ENCODE results near the gene ABCD4.

DNA sequence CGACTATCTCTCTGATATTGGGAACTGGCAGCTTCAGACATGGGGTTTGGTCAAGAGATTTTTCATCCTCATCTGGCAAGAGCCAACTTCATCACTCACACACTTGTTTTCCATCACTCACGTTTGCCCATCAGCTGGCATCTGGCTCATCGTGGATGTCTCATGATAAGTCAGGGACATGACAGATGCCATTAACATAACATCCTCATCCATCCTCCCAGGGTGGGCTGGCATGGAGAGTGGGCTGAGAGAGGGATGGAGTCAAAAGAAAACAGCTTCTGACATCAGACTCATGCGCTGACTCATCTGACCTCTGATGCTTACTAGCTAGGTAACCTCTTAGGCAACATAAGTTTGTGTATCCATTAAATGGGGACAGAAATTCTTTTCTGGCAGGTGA is 65.3 kb downstream of the ABCD4 start:
- TF ChIP-seq, protein P1, sequence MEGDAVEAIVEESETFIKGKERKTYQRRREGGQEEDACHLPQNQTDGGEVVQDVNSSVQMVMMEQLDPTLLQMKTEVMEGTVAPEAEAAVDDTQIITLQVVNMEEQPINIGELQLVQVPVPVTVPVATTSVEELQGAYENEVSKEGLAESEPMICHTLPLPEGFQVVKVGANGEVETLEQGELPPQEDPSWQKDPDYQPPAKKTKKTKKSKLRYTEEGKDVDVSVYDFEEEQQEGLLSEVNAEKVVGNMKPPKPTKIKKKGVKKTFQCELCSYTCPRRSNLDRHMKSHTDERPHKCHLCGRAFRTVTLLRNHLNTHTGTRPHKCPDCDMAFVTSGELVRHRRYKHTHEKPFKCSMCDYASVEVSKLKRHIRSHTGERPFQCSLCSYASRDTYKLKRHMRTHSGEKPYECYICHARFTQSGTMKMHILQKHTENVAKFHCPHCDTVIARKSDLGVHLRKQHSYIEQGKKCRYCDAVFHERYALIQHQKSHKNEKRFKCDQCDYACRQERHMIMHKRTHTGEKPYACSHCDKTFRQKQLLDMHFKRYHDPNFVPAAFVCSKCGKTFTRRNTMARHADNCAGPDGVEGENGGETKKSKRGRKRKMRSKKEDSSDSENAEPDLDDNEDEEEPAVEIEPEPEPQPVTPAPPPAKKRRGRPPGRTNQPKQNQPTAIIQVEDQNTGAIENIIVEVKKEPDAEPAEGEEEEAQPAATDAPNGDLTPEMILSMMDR (IDR thresholded peaks at IDR 0.05; ENCODE audit: insufficient read depth, low read length), result no peak
- no peak for TF ChIP-seq GABPA (IDR thresholded peaks at IDR 0.05; ENCODE audit: low read depth)
- TF ChIP-seq POLR2AphosphoS5 (IDR thresholded peaks at IDR 0.05; ENCODE audit: low read depth), result no peak

Measured in HL-60 (cell line).